Neuronal stem cell (in vitro differentiated cells): ENCODE results near the gene SPAAR.
A peak's percentile ranks its signal among the peaks of the same experiment; 100 is the strongest.

ENCODE experiments used
- DNase-seq: peaks from one replicate; pipeline ENCODE4 v3.0.0-alpha.2; 2013; ENCODE audit warnings: low spot score
- H2AFZ ChIP-seq: one replicate; pipeline ENCODE4 v1.6.1; 2013; ENCODE audit warnings: mild to moderate bottlenecking, low read length, inconsistent platforms
- H2AK5ac ChIP-seq: 2 replicates; pipeline ENCODE4 v1.6.1; 2013; ENCODE audit warnings: low read depth, mild to moderate bottlenecking, inconsistent platforms, low read length, moderate library complexity, mixed read lengths
- H2BK120ac ChIP-seq: 2 replicates; pipeline ENCODE4 v1.6.1; 2013; ENCODE audit warnings: low read depth, mild to moderate bottlenecking, inconsistent platforms, low read length, moderate library complexity, mixed read lengths
- H2BK12ac ChIP-seq: one replicate; pipeline ENCODE4 v1.6.1; 2013; ENCODE audit warnings: low read length, inconsistent platforms
- H2BK15ac ChIP-seq: 2 replicates; pipeline ENCODE4 v1.6.1; 2013; ENCODE audit warnings: mild to moderate bottlenecking, low read length, inconsistent platforms, mixed read lengths
- H2BK5ac ChIP-seq: one replicate; pipeline ENCODE4 v1.6.1; 2013; ENCODE audit warnings: inconsistent platforms, mild to moderate bottlenecking, low read length, moderate library complexity
- H3K14ac ChIP-seq: one replicate; pipeline ENCODE4 v1.6.1; 2013; ENCODE audit warnings: low read length, inconsistent platforms
- H3K18ac ChIP-seq: 2 replicates; pipeline ENCODE4 v1.6.1; 2013; ENCODE audit warnings: low read length, inconsistent platforms
- H3K23ac ChIP-seq: 2 replicates; pipeline ENCODE4 v1.6.1; 2013; ENCODE audit warnings: low read depth, mild to moderate bottlenecking, mixed read lengths, low read length, inconsistent platforms; ENCODE audit not compliant: poor library complexity
- H3K27ac ChIP-seq: replicated peaks from 3 replicates; pipeline ENCODE4 v1.5.1; 2013; ENCODE audit warnings: low read length, inconsistent platforms
- H3K27me3 ChIP-seq, 3 experiments: 2 replicates each; pipeline ENCODE4 v1.6.1; 2013; ENCODE audit warnings: low read length in 3 of 3, mild to moderate bottlenecking in 2 of 3, inconsistent platforms in 1 of 3, low read depth in 1 of 3, mixed read lengths in 1 of 3, moderate library complexity in 1 of 3; ENCODE audit not compliant: control insufficient read depth in 3 of 3, insufficient read depth in 3 of 3
- H3K36me3 ChIP-seq, 2 donors: replicated peaks in 1 of 2; 2 replicates each; pipeline ENCODE4 v1.6.1; 2013; ENCODE audit warnings: low read length in 2 of 2; ENCODE audit not compliant: control insufficient read depth in 2 of 2, insufficient read depth in 2 of 2
- H3K4ac ChIP-seq: 2 replicates; pipeline ENCODE4 v1.6.1; 2013; ENCODE audit warnings: inconsistent platforms, mild to moderate bottlenecking, low read length, moderate library complexity
- H3K4me1 ChIP-seq, 2 donors: 1 replicate in 1 of 2; 2 replicates in 1 of 2; pipeline ENCODE4 v1.6.1; 2013; ENCODE audit warnings: low read length in 2 of 2, low read depth in 1 of 2; ENCODE audit not compliant: control insufficient read depth in 2 of 2, insufficient read depth in 1 of 2
- H3K4me2 ChIP-seq: one replicate; pipeline ENCODE4 v1.6.1; 2013; ENCODE audit warnings: mild to moderate bottlenecking, low read length, inconsistent platforms; ENCODE audit not compliant: insufficient read depth, poor library complexity, severe bottlenecking
- H3K4me3 ChIP-seq, 2 donors: 2 replicates each; pipeline ENCODE4 v1.5.1; 2013; ENCODE audit warnings: low read length in 2 of 2, mild to moderate bottlenecking in 2 of 2, inconsistent platforms in 1 of 2, moderate library complexity in 1 of 2
- H3K79me1 ChIP-seq: one replicate; pipeline ENCODE4 v1.6.1; 2013; ENCODE audit warnings: low read depth, mild to moderate bottlenecking, inconsistent platforms, low read length, moderate library complexity
- H3K9ac ChIP-seq: one replicate; pipeline ENCODE4 v1.6.1; 2013; ENCODE audit warnings: mild to moderate bottlenecking, low read depth, low read length, inconsistent platforms; ENCODE audit not compliant: poor library complexity
- H3K9me3 ChIP-seq, 2 donors: replicated peaks in 1 of 2; 2 replicates each; pipeline versions ENCODE3 to v1.6.1; 2013; ENCODE audit warnings: low read length in 2 of 2, mild to moderate bottlenecking in 2 of 2, inconsistent platforms in 1 of 2, low read depth in 1 of 2, mixed read lengths in 1 of 2, moderate library complexity in 1 of 2; ENCODE audit not compliant: control insufficient read depth in 2 of 2, insufficient read depth in 1 of 2
- H4K8ac ChIP-seq: one replicate; pipeline ENCODE4 v1.6.1; 2013; ENCODE audit warnings: low read depth, mild to moderate bottlenecking, inconsistent platforms, low read length, moderate library complexity
- H4K91ac ChIP-seq: one replicate; pipeline ENCODE4 v1.6.1; 2013; ENCODE audit warnings: low read length, low read depth, mild to moderate bottlenecking, inconsistent platforms; ENCODE audit not compliant: poor library complexity
- WGBS, 2 donors: extraction: QIAGEN DNeasy Blood & Tissue Kit; methylation state at CpG; one replicate each; pipeline ENCODE4 v1.1.7; 2013; ENCODE audit warnings: missing lambda C conversion rate in 2 of 2, mixed read lengths in 1 of 2; ENCODE audit not compliant: insufficient read length in 2 of 2, insufficient replicate concordance in 1 of 2; ENCODE audit errors: extremely low coverage in 2 of 2; 5-methylcytosine and 5-hydroxymethylcytosine counted together

Gene SPAAR

GRCh38 chr9:35869621-35870216 lies 39.6 kb upstream of the SPAAR start:
- Histone ChIP-seq H3K4me2 (no peak overlapping the region), H2BK5ac (peak overlapping the region; percentile 31), H2AK5ac (peak overlapping the region; percentile 43), H3K14ac (no peak overlapping the region), H3K79me1 (no peaks in the 10 kb centered on the region), H3K23ac (peak overlapping the region; percentile 92), H2BK12ac (no peak overlapping the region), H3K9me3 (peaks cover 2 to 4% of the 10 kb centered on the region in 2 donors), H4K8ac (peak overlapping the region; percentile 86), H2BK120ac (no peak overlapping the region), H3K4ac (peak overlapping the region; percentile 87), H3K36me3 (no peaks in the 10 kb centered on the region), H2AFZ (no peak overlapping the region), H3K27ac (no peak overlapping the region), H3K18ac (peak overlapping the region; percentile 70), H3K27me3 (peaks cover 0 to 2% (median 0%) of the 10 kb centered on the region in 3 experiments), H3K9ac (no peak overlapping the region), H3K4me1 (peaks cover 0 to 6% of the 10 kb centered on the region in 2 donors), H2BK15ac (peak overlapping the region; percentile 39), H4K91ac (peak overlapping the region; percentile 59), H3K4me3 (peak overlapping the region in 1 of 2 donors; percentile 42)
- no CpG with 5 or more reads among the region's 19 CpGs for WGBS, 2 donors
- DNase-seq: no peak

- H3K23ac ChIP-seq: peak within 1 kb of the TSS; percentile 92
- no peak within 1 kb of the TSS for H2BK12ac ChIP-seq
- no peaks in the 10 kb centered on the region for H3K79me1 ChIP-seq
- H3K14ac ChIP-seq: no peak within 1 kb of the TSS
- H2BK120ac ChIP-seq: no peak within 1 kb of the TSS
- peaks cover 3 to 4% of the 10 kb centered on the region in 2 donors for H3K9me3 ChIP-seq
- no peak within 1 kb of the TSS for H3K4me2 ChIP-seq
- peak within 1 kb of the TSS; percentile 87 for H3K4ac ChIP-seq
- H2BK15ac ChIP-seq: peak within 1 kb of the TSS; percentile 39
- H2BK5ac ChIP-seq: peak within 1 kb of the TSS; percentile 31
- no peak for DNase-seq
- H3K18ac ChIP-seq: peak within 1 kb of the TSS; percentile 70
- peak within 1 kb of the TSS; percentile 86 for H4K8ac ChIP-seq
- peaks cover 0 to 6% of the 10 kb centered on the region in 2 donors for H3K4me1 ChIP-seq
- H3K36me3 ChIP-seq: no peaks in the 10 kb centered on the region
- H3K4me3 ChIP-seq: peak within 1 kb of the TSS in 1 of 2 donors; percentile 42
- H3K27me3 ChIP-seq: peaks cover 0 to 2% (median 0%) of the 10 kb centered on the region in 3 experiments
- H2AFZ ChIP-seq: no peak within 1 kb of the TSS
- WGBS, 2 donors: no CpG with 5 or more reads among the region's 8 CpGs
- H2AK5ac ChIP-seq: peak within 1 kb of the TSS; percentile 43
- H3K27ac ChIP-seq: no peak within 1 kb of the TSS
- no peak within 1 kb of the TSS for H3K9ac ChIP-seq
- H4K91ac ChIP-seq: peak within 1 kb of the TSS; percentile 59
Observed at GRCh38 chr9:35870351-35870923, 38.9 kb upstream of the SPAAR start, which contains the start of gene OR13J1. TSS of gene OR13J1 (minus strand) at chr9:35870401. CDS start at chr9:35870401, 0 bp downstream.

DNA sequence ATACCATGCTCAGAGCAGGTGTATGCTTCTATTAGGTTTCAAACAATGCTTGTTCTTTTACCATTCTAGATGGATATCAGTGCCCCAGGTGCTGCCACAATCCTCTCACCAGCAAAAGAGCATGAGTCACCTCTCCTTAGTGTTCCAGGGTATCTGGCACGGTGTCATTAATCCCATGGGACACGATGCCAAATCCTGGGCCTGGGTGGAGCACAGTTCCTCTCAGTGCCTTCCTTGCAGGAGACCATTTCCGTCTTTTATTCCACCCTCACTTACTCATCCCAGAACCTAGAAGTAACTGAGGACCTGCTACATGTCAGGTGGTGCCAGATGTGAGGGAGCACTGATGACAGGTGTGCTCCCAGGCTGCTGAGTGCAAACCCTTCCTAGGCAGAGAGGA lies 37.7 kb upstream of the SPAAR start:
- no peak overlapping the region for H4K91ac ChIP-seq
- H2BK5ac ChIP-seq: no peak overlapping the region
- no peak overlapping the region for H2AFZ ChIP-seq
- H2AK5ac ChIP-seq: no peak overlapping the region
- no peak overlapping the region for H3K23ac ChIP-seq
- H3K4me2 ChIP-seq: no peak overlapping the region
- no peak overlapping the region for H4K8ac ChIP-seq
- H2BK120ac ChIP-seq: no peak overlapping the region
- H2BK15ac ChIP-seq: no peak overlapping the region
- no peaks in the 10 kb centered on the region for H3K79me1 ChIP-seq
- no peak overlapping the region for H3K9ac ChIP-seq
- no peak for DNase-seq
- peaks cover 0 to 6% of the 10 kb centered on the region in 2 donors for H3K4me1 ChIP-seq
- peaks cover 0 to 2% (median 0%) of the 10 kb centered on the region in 3 experiments for H3K27me3 ChIP-seq
- H3K9me3 ChIP-seq: peaks cover 4 to 8% of the 10 kb centered on the region in 2 donors
- H3K4me3 ChIP-seq: no peak overlapping the region
- H2BK12ac ChIP-seq: no peak overlapping the region
- no peak overlapping the region for H3K14ac ChIP-seq
- no peak overlapping the region for H3K4ac ChIP-seq
- H3K27ac ChIP-seq: no peak overlapping the region
- no peaks in the 10 kb centered on the region for H3K36me3 ChIP-seq
- WGBS, 2 donors: no CpG with 5 or more reads among the region's 3 CpGs
- no peak overlapping the region for H3K18ac ChIP-seq

GRCh38 chr9:35872505-35872904 lies 36.8 kb upstream of the SPAAR start:
- Histone ChIP-seq H4K8ac (no peak overlapping the region), H3K18ac (no peak overlapping the region), H2AK5ac (no peak overlapping the region), H3K9me3 (peaks cover 4 to 13% of the 10 kb centered on the region in 2 donors), H3K79me1 (no peaks in the 10 kb centered on the region), H2BK15ac (no peak overlapping the region), H3K36me3 (no peaks in the 10 kb centered on the region), H3K4me3 (no peak overlapping the region), H3K4ac (no peak overlapping the region), H3K27me3 (peaks cover 0 to 2% (median 0%) of the 10 kb centered on the region in 3 experiments), H2BK120ac (no peak overlapping the region), H3K27ac (no peak overlapping the region), H3K4me1 (peaks cover 0 to 6% of the 10 kb centered on the region in 2 donors), H3K23ac (no peak overlapping the region), H2BK5ac (no peak overlapping the region), H3K4me2 (no peak overlapping the region), H4K91ac (no peak overlapping the region), H3K14ac (no peak overlapping the region), H2BK12ac (no peak overlapping the region), H2AFZ (no peak overlapping the region), H3K9ac (no peak overlapping the region)
- no peak for DNase-seq
- no CpG with 5 or more reads among the region's 3 CpGs for WGBS, 2 donors
